Measurements from ENCODE around the gene ACP5.
A peak's percentile ranks its signal among the peaks of the same experiment; 100 is the strongest.
"Not testable (repeated sequence)": the region's sequence is repeated elsewhere in the genome, so short reads cannot be mapped to it uniquely, and the experiment has no call there.

Gene ACP5

DNA sequence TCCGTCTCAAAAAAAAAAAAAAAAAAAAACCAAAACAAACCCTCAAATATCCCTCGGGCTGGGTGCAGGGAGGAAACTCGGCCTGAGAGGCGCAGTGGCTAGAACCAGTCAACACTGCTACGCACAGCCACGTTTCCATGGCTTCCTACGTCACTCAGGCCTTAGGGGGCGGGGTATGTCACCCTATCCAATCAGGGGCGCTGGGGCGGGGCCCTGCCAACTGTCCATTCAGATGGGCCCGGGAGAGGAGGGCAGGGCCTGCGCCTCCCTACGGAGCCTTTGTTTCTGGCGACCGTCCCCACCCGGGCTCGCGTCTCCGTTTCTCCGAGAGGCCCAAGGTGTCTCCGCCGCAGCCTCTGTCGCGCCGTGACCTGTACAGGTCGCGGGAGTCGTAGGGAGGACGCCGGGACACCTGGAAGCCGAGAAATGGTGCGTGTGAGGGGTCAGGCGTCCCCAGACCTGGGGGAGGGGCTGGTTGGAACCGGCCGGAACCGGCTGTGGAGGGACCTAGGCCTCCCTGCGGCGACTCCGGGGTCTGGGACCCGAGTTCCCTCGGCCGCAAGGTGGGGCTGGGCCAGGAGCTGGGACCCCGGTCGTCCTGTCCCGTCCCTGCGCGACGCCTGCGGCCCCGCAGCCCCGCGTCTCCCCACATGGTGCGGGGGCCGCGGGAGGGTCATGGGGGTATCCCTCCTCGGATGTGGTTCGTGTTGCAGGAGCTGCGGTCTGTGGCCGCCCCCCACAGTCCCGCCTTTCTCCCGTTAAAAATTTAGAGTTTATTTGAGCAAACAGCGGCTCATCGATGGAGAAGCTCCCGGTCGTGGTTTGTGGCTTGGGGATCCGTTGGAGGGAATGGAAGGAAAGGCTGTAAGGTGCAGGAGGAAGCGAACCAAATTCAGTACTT, 20.0 kb upstream of the ACP5 start, which contains the start of gene ZNF627:
ZNF627 (plus strand) TSS at position 282 of the 901 bp plus-strand sequence; CDS start at position 427, 145 bp downstream.
- H3K36me3 Mint-ChIP-seq (ENCODE audit: insufficient read depth): peaks cover 12% of the 10 kb centered on the region
- DNase-seq (peak; percentile 97 to 98 (median 97)), ATAC-seq (replicated peaks) (peak; percentile 98)
- no peaks in the 10 kb centered on the region for H3K27me3 Mint-ChIP-seq
- peak within 1 kb of the TSS; percentile 91 to 94 for H3K27ac Mint-ChIP-seq
- H3K4me1 Mint-ChIP-seq (ENCODE audit: low read depth in 2 of 2): peaks cover 17% of the 10 kb centered on the region in 2 donors
- H3K4me3 Mint-ChIP-seq: peak within 1 kb of the TSS; percentile 89 to 92
- H3K9me3 Mint-ChIP-seq: no peaks in the 10 kb centered on the region

DNA sequence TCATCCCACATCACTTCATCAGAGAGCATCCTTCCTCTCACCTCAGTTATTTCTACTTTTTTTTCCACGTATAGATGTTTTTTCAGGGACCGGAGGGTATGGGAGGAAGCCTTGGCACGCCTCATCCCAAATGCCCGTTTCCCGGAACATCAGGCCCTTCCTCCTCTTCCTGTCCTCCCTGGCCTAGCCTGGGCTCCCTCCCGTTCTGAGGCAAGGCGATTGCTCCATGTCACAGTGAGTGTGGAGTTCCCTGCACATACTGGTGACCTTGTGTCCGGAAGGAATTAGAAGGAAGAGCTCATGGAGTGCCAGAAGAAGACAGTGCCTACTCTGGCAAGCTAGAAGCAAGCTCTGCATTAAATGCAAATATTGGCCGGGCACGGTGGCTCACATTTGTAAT, 18.7 kb upstream of the ACP5 start:
- peaks cover 8% of the 10 kb centered on the region for H3K36me3 Mint-ChIP-seq (ENCODE audit: insufficient read depth)
- H3K27me3 Mint-ChIP-seq: no peaks in the 10 kb centered on the region
- H3K27ac Mint-ChIP-seq: peak overlapping the region in 1 of 2 donors; percentile 94
- no peak for DNase-seq
- ATAC-seq (replicated peaks): no peak
- H3K4me3 Mint-ChIP-seq: peak overlapping the region; percentile 89 to 92
- H3K4me1 Mint-ChIP-seq (ENCODE audit: low read depth in 2 of 2): peaks cover 10 to 12% of the 10 kb centered on the region in 2 donors
- no peaks in the 10 kb centered on the region for H3K9me3 Mint-ChIP-seq

DNA sequence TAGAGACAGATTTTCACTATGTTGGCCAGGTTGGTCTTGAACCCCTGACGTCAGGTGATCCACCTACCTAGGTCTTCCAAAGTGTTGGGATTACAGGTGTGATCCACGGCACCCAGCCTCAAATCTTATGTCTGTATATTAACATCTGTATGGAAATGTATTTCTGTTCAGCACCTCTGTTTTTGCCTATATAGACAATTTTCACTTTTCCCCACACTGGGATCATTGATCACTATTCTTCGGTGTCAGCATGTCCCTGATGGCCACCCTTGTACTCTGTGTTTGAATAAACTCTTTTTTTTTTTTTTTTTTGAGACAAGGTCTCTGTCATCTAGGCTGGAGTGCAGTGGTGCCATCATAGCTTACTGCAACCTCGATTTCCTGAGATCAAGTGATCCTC, 16.6 kb upstream of the ACP5 start:
- peak overlapping the region in 1 of 2 donors; percentile 17 for H3K27ac Mint-ChIP-seq
- no peaks in the 10 kb centered on the region for H3K27me3 Mint-ChIP-seq
- H3K9me3 Mint-ChIP-seq: no peaks in the 10 kb centered on the region
- DNase-seq (no peak), ATAC-seq (replicated peaks) (no peak)
- peaks cover 10% of the 10 kb centered on the region in 2 donors for H3K4me1 Mint-ChIP-seq (ENCODE audit: low read depth in 2 of 2)
- no peak overlapping the region for H3K4me3 Mint-ChIP-seq
- H3K36me3 Mint-ChIP-seq (ENCODE audit: insufficient read depth): peaks cover 11% of the 10 kb centered on the region

DNA sequence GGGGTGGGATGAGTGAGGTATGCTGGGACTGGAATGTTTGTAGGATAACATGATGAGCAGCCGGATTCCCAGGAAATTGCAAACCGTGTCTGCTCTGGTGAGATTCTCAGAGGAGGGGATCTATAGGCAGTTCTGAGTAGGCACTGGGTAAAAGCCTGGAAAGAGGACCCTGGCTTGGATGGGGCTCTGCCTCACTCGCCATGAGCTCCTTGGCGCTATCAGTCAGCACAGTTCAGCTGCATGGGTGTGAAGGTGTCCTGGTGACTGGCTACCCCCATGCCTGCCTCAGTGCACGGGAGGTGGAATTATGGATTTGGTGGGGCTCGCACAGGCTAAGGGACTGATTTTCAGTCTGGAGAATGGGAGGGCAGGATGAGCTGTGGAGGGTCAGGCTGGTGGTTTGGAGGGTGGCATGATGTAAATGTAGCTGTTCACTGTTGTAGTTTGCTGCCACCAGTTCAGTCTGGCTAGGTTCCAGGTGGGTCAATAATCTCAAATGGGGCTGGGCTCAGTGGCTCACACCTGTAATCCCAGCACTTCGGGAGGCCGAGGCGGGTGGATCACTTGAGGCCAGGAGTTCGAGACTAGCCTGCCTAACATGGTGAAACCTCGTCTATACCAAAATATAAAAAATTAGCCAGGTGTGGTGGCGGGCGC, 10.7 kb upstream of the ACP5 start:
- ATAC-seq (replicated peaks) (no peak), DNase-seq (no peak)
- Mint-ChIP-seq H3K4me3 (no peak overlapping the region), H3K9me3 (no peaks in the 10 kb centered on the region), H3K27ac (peak overlapping the region; percentile 8 to 38), H3K4me1 (ENCODE audit: low read depth in 2 of 2) (peaks cover 4 to 10% of the 10 kb centered on the region in 2 donors), H3K36me3 (ENCODE audit: insufficient read depth) (peaks cover 3% of the 10 kb centered on the region), H3K27me3 (no peaks in the 10 kb centered on the region)

DNA sequence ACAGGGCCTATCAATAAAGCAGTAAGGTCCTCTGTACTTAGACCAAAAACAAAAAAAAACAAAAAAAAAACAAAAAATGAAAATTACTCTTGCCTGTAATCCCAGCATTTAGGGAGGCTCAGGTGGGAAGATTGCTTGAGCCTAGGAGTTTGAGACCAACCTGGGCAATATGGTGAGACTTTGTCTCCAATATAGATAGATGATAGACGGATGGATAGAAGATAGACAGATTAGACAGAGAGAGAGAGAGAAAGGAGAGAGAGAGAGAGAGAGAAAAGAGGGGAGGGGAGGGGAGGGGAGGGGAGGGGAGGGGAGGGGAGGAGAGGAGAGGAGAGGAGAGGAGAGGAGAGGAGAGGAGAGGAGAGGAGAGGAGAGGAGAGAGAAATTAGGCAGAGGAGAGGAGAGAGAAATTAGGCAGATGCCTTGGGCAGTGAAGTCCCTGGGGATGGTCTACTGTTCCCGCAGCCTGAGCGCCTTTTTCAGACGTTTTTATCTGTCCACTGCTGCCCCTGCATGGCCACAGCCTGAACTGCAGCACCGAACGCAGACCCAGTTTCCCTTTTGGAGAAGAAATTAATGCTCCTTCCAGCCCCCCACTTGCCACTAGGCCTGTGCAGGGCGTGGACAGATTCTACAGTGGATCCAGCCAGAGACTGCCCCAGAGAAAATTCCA, 10.0 kb upstream of the ACP5 start:
- DNase-seq: peak; percentile 71 to 83 (median 74)
- H3K9me3 Mint-ChIP-seq: no peaks in the 10 kb centered on the region
- H3K27me3 Mint-ChIP-seq: no peaks in the 10 kb centered on the region
- ATAC-seq (replicated peaks): peak; percentile 96
- H3K4me1 Mint-ChIP-seq (ENCODE audit: low read depth in 2 of 2): peaks cover 4 to 10% of the 10 kb centered on the region in 2 donors
- H3K4me3 Mint-ChIP-seq: no peak overlapping the region
- peaks cover 3% of the 10 kb centered on the region for H3K36me3 Mint-ChIP-seq (ENCODE audit: insufficient read depth)
- peak overlapping the region; percentile 8 to 38 for H3K27ac Mint-ChIP-seq

DNA sequence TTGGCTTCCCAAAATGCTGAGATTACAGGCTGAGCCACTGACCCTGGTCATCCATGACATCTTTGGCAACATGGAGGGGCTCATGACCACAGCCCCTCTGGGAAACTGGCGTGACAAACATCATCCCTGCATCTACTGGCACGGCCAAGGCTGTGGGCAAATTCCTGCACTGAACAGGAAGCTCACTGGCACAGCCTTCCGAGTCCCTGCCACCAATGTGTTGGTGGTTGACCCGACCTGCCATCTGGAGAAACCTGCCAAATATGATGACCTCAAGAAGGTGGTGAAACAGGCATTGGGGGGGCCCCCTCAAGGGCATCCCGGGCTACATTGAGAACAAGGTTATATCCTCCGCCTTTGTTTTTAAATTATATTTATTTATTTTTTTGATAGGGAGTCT, 8.9 kb upstream of the ACP5 start:
- Mint-ChIP-seq H3K27me3 (no peaks in the 10 kb centered on the region), H3K36me3 (ENCODE audit: insufficient read depth) (peaks cover 4% of the 10 kb centered on the region), H3K9me3 (no peaks in the 10 kb centered on the region), H3K27ac (no peak overlapping the region), H3K4me3 (no peak overlapping the region), H3K4me1 (ENCODE audit: low read depth in 2 of 2) (peaks cover 8 to 15% of the 10 kb centered on the region in 2 donors)
- no peak for DNase-seq
- no peak for ATAC-seq (replicated peaks)

DNA sequence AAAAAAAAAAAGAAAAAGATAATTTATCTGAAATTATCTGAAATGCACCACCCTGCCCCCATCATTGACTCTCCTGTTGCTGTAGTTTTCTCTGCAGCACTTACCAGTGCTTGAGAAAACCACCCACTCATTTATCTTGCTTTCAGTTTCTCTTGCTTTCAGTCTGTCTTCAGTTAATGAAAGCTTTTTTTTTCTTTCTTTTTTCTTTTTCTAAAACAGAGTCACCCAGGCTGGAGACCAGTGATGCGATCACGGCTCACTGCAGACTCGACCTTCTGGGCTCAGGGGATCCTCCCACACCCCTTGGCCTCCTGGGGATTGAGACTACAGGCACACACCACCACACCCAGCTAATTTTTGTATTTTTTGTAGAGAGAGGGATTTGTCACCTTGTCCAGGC, 4.3 kb upstream of the ACP5 start:
- peak; percentile 66 for ATAC-seq (replicated peaks)
- Mint-ChIP-seq H3K27me3 (no peaks in the 10 kb centered on the region), H3K27ac (peak overlapping the region; percentile 41 to 82), H3K36me3 (ENCODE audit: insufficient read depth) (peaks cover 8% of the 10 kb centered on the region), H3K4me3 (peak overlapping the region; percentile 45 to 74), H3K4me1 (ENCODE audit: low read depth in 2 of 2) (peaks cover 5 to 16% of the 10 kb centered on the region in 2 donors), H3K9me3 (no peaks in the 10 kb centered on the region)
- DNase-seq: no peak

DNA sequence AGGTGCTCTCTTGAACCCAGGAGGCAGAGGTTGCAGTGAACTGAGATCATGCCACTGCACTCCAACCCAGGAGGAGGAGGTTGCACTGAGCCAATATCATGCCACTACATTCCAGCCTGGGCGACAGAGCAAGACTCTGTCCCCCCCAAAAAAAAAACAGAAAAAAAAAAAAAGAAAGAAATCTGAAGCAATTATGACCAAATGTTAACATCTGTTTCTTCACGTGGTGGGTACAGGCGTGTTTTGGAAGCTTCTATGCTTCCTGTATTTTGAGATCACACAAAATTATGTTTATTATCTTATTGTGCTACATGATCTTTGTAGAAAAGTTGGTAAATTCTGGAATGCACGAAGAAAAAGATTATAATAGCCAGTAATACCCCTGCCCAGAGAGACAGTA, 2.7 kb upstream of the ACP5 start:
- Mint-ChIP-seq H3K27ac (no peak overlapping the region), H3K9me3 (no peaks in the 10 kb centered on the region), H3K4me1 (ENCODE audit: low read depth in 2 of 2) (peaks cover 5 to 16% of the 10 kb centered on the region in 2 donors), H3K27me3 (no peaks in the 10 kb centered on the region), H3K36me3 (ENCODE audit: insufficient read depth) (peaks cover 11% of the 10 kb centered on the region), H3K4me3 (peak overlapping the region in 1 of 2 donors; percentile 80)
- ATAC-seq (replicated peaks) (no peak), DNase-seq (no peak)

DNA sequence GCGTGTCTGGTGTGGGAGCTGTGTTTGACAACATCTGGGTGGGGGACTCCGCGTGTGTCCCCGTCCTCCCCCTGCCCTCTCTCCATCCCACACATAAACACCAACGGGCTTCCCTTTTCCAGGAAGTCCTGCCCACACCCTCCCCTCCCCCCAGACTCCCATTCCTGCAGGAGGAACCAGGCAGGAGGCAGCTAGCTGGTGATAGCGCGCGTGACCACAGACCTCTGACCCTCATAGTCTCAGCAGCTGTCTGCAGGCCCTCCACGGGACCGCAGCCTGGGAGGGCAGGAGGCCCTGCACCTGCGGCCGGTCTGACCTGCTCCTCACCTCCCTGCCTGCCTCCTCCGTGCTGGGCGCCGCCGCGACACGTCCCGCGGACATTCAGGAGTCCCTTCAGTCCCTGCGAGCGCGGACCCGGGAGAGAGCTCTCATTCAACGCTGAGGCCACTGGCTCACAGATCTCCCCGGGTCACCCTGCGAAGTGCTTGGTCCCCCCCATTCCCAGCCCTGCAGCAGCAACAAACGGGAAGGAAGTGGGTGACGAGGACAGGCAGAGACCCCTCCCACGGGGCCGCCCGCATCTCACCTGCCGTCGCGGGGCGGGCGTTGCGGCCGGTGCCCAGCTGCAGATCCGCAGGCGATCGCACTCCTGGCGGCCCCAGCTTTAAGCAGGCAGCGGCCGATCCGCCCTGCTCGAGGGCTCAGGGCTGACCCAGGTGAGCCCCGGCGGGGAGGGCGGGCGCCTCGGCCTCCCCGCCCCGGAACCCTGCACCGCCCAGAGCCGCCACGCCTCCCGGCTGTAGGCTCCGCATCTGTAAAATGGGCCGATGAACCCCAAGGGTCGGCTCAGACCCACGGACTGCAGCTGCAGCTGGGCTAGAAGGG, 1.1 kb upstream of the ACP5 start:
- no peaks in the 10 kb centered on the region for H3K27me3 Mint-ChIP-seq
- peaks cover 5 to 16% of the 10 kb centered on the region in 2 donors for H3K4me1 Mint-ChIP-seq (ENCODE audit: low read depth in 2 of 2)
- peak in 1 of 3 experiments; percentile 9 for DNase-seq
- H3K27ac Mint-ChIP-seq: peak overlapping the region; percentile 54 to 60
- H3K36me3 Mint-ChIP-seq (ENCODE audit: insufficient read depth): peaks cover 14% of the 10 kb centered on the region
- peak; percentile 74 for ATAC-seq (replicated peaks)
- peak overlapping the region; percentile 80 to 81 for H3K4me3 Mint-ChIP-seq
- no peaks in the 10 kb centered on the region for H3K9me3 Mint-ChIP-seq

DNA sequence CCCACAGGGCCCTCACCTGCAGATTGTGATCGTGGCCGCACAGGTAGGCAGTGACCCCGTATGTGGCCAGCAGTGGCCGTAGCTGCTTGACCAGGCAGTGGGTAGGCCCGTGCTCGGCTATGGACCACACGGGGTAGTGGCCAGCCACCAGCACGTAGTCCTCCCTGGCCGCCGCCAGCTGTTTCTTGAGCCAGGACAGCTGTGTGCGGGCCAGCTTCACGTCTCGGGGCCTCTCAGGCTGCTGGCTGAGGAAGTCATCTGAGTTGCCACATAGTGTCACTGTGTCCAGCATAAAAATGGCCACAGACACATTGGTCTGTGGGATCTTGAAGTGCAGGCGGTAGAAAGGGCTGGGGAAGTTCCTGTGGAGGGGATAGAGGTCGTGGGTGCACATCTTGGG, 1.2 kb downstream of the ACP5 start:
- Mint-ChIP-seq H3K27me3 (no peaks in the 10 kb centered on the region), H3K9me3 (no peaks in the 10 kb centered on the region), H3K36me3 (ENCODE audit: insufficient read depth) (peaks cover 12% of the 10 kb centered on the region), H3K27ac (peak overlapping the region in 1 of 2 donors; percentile 15), H3K4me3 (peak overlapping the region in 1 of 2 donors; percentile 1), H3K4me1 (ENCODE audit: low read depth in 2 of 2) (peaks cover 0 to 10% of the 10 kb centered on the region in 2 donors)
- no peak for DNase-seq
- ATAC-seq (replicated peaks): no peak

DNA sequence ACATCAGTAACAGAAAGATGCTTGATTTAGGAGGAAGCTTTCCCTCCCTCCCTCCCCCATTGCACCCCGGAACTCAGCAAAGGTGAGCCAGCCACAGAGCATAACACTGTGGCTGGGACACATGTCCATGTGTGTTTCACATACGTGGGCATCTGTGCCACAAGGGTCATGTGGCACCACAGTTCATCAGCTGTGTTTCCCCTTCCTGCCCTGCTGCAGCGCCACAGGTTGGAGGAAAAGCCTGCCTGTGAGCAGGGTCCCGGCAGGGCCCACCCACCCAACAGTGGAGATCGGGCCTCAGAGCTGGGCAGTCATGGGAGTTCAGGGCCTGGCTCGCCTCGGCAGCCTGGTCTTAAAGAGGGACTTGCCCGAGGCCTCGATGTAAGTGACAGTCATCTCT, 2.8 kb downstream of the ACP5 start:
- Mint-ChIP-seq H3K27me3 (no peaks in the 10 kb centered on the region), H3K9me3 (no peaks in the 10 kb centered on the region), H3K4me3 (no peak overlapping the region), H3K27ac (no peak overlapping the region), H3K4me1 (ENCODE audit: low read depth in 2 of 2) (peaks cover 0 to 5% of the 10 kb centered on the region in 2 donors), H3K36me3 (ENCODE audit: insufficient read depth) (peaks cover 9% of the 10 kb centered on the region)
- no peak for ATAC-seq (replicated peaks)
- no peak for DNase-seq

DNA sequence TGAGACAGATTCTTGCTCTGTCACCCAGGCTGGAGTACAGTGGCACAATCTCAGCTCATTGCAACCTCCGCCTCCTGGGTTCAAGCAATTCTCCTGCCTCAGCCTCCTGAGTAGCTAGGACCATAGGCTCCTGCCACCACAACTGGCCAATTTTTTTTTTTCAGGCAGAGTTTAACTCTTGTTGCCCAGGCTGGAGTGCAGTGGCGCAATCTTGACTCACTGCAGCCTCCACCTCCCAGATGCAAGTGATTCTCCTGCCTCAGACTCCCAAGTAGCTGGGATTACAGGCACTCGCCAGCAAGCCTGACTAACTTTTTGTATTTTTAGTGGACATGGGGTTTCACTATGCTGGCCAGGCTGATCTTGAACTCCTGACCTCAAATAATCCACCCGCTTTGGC, 3.7 kb downstream of the ACP5 start:
- not testable (repeated sequence) for H3K4me1 Mint-ChIP-seq (ENCODE audit: low read depth in 2 of 2); H3K27ac Mint-ChIP-seq; ATAC-seq (replicated peaks); H3K27me3 Mint-ChIP-seq; H3K9me3 Mint-ChIP-seq; H3K36me3 Mint-ChIP-seq (ENCODE audit: insufficient read depth); DNase-seq; H3K4me3 Mint-ChIP-seq
